ENCODE measurements around the gene TNRC6C. TPM values are rescaled to one million over a fixed set of nuclear protein-coding genes. Genes with fewer than 3 reads are reported as not detected.
"Not testable (repeated sequence)": the region's sequence is repeated elsewhere in the genome, so short reads cannot be mapped to it uniquely, and the experiment has no call there.

The TNRC6C gene
- total RNA-seq, 4 donors from 2014 or later: 15.8 to 30.3 (median 27.7) TPM

DNA sequence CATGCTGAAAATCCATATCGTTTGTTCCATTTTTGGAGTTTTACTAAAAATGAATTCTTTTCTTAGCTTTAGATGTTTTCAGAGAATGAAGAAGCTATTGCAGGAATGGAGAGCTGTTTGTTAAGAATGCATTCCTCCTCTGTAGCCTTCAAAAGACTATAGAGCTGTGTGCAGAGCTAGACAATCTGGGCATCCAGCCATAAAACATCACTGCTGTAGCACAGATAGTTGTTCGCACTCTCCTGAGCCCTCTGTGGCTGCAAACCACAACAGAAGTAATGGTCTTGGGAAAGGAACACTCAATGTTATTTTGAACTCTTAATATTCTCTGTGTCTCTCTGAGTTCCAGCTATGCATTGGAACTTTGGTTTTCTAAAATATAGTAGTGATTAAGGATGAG is 4.9 kb downstream of the TNRC6C start:
- Histone ChIP-seq H3K4me1 (peaks cover 28 to 85% (median 33%) of the 10 kb centered on the region in 3 donors), H3K36me3 (no peaks in the 10 kb centered on the region), H3K4me3 (no peak overlapping the region), H3K9me3 (no peaks in the 10 kb centered on the region), H3K27ac (peak overlapping the region in 3 of 4 donors; percentile 30 to 60 (median 59)), H3K27me3 (no peaks in the 10 kb centered on the region)
- ATAC-seq: no peak
- WGBS, 2 donors (ENCODE audit: low coverage in 1 of 2): 4 to 9% methylated on average over 2 of the region's 2 CpGs
- TF ChIP-seq, protein P1, sequence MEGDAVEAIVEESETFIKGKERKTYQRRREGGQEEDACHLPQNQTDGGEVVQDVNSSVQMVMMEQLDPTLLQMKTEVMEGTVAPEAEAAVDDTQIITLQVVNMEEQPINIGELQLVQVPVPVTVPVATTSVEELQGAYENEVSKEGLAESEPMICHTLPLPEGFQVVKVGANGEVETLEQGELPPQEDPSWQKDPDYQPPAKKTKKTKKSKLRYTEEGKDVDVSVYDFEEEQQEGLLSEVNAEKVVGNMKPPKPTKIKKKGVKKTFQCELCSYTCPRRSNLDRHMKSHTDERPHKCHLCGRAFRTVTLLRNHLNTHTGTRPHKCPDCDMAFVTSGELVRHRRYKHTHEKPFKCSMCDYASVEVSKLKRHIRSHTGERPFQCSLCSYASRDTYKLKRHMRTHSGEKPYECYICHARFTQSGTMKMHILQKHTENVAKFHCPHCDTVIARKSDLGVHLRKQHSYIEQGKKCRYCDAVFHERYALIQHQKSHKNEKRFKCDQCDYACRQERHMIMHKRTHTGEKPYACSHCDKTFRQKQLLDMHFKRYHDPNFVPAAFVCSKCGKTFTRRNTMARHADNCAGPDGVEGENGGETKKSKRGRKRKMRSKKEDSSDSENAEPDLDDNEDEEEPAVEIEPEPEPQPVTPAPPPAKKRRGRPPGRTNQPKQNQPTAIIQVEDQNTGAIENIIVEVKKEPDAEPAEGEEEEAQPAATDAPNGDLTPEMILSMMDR (IDR thresholded peaks at IDR 0.05): no peak
- TF ChIP-seq EP300 (IDR thresholded peaks at IDR 0.05) (no peak), POLR2A (IDR thresholded peaks at IDR 0.05) (no peak)

DNA sequence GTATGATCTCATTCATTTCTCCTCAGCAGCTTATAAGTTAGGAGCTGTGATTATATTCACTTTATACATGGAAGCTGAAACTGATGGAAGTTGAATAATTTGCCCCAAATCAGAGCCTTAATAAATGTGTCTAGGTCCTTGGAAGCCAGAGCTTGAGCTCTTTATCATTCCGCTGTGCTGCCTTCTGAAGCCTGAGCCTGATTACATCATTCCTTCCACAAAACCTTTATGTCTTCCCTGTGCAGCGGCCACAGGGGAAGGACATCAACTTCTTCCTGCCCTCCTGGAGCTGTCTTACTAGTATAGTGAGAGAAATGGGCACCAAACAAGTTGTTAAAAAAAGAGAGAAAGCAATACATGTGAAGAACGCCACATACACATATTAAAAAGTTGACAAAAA is 6.8 kb downstream of the TNRC6C start:
- Histone ChIP-seq H3K27me3 (no peaks in the 10 kb centered on the region), H3K27ac (peak overlapping the region in 2 of 4 donors; percentile 2 to 59), H3K9me3 (no peaks in the 10 kb centered on the region), H3K36me3 (no peaks in the 10 kb centered on the region), H3K4me3 (no peak overlapping the region), H3K4me1 (peaks cover 28 to 99% (median 33%) of the 10 kb centered on the region in 3 donors)
- ATAC-seq: no peak
- no peak for TF ChIP-seq POLR2AphosphoS5 (IDR thresholded peaks at IDR 0.05)
- TF ChIP-seq, protein P1 (IDR thresholded peaks at IDR 0.05): no peak
- no peak for TF ChIP-seq POLR2A (IDR thresholded peaks at IDR 0.05)
- TF ChIP-seq EP300 (IDR thresholded peaks at IDR 0.05): no peak
- WGBS, 2 donors (ENCODE audit: low coverage in 1 of 2): 40 to 84% methylated on average over 3 of the region's 3 CpGs

DNA sequence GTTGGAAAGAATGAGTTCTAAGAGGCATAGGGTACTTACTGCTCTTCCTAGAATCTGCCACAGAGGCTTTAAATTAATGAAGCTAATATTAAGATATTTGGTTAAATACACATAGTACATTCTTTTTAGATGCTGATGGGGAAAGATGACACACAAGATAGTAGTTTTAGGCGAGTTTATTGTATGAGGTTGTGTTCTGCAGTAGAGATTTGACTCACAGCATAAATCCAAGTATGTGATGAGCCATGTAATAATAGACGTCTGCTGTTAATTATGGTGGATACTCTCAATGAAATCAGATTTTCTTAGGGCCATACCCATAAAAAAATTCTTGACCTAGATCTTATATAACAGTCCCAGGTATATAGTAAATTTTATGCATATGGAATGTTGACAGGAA is 8.0 kb downstream of the TNRC6C start:
- peaks cover 23 to 99% (median 30%) of the 10 kb centered on the region in 3 donors for H3K4me1 ChIP-seq
- H3K27ac ChIP-seq: no peak overlapping the region
- H3K9me3 ChIP-seq: no peaks in the 10 kb centered on the region
- ATAC-seq: no peak
- no peaks in the 10 kb centered on the region for H3K36me3 ChIP-seq
- H3K27me3 ChIP-seq: no peaks in the 10 kb centered on the region
- no peak overlapping the region for H3K4me3 ChIP-seq
- TF ChIP-seq, protein P1 (IDR thresholded peaks at IDR 0.05): no peak
- TF ChIP-seq EP300 (IDR thresholded peaks at IDR 0.05): no peak
- no peak for TF ChIP-seq POLR2A (IDR thresholded peaks at IDR 0.05)
- no peak for TF ChIP-seq POLR2AphosphoS5 (IDR thresholded peaks at IDR 0.05)
- 63 to 79% methylated on average over 2 of the region's 2 CpGs for WGBS, 2 donors (ENCODE audit: low coverage in 1 of 2)

DNA sequence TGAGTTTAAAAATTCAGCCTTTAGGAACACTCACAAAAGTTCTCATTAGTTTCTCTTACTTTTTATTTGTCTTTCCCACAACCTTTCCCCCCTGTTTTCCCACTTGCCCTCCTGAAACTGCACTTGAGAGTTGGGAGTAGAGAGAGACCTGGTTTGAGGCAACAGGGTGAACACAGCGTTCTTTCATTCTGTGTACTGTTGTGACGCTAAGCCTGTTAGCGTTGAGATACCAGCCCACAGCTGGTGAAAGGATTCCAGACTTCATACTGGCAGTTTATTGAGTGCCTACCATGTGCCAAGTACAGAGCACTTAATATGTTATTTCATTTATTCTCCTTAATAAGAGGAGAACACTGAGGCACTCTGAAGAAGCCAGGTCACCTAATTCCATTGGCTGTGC is 10.3 kb downstream of the TNRC6C start:
- H3K9me3 ChIP-seq: no peaks in the 10 kb centered on the region
- H3K27me3 ChIP-seq: no peaks in the 10 kb centered on the region
- no peak overlapping the region for H3K4me3 ChIP-seq
- ATAC-seq: no peak
- H3K4me1 ChIP-seq: peaks cover 12 to 85% (median 14%) of the 10 kb centered on the region in 3 donors
- H3K27ac ChIP-seq: peak overlapping the region in 1 of 4 donors; percentile 12
- TF ChIP-seq POLR2AphosphoS5 (IDR thresholded peaks at IDR 0.05): no peak
- TF ChIP-seq EP300 (IDR thresholded peaks at IDR 0.05): no peak
- TF ChIP-seq, protein P1 (IDR thresholded peaks at IDR 0.05): no peak
- TF ChIP-seq POLR2A (IDR thresholded peaks at IDR 0.05): no peak
- 85 to 95% methylated on average over 3 of the region's 3 CpGs for WGBS, 2 donors (ENCODE audit: low coverage in 1 of 2)
- H3K36me3 ChIP-seq: no peaks in the 10 kb centered on the region

DNA sequence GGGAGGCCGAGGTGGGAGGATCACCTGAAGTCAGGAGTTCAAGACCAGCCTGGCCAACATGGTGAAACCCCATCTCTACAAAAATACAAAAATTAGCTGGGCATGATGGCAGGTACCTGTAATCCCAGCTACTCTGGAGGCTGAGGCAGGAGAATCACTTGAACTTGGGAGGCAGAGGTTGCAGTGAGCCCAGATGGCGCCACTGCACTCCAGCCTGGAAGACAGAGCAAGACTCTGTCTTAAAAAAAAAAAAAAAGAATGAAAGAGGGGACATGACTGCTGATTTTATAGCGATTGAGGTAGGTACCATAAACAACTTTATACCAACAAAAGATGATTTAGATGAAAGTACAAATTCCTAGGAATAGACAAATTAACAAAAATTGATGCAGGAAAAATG is 13.8 kb downstream of the TNRC6C start:
- H3K9me3 ChIP-seq, ATAC-seq, H3K27ac ChIP-seq, H3K4me3 ChIP-seq, H3K27me3 ChIP-seq, H3K36me3 ChIP-seq: not testable (repeated sequence)
- WGBS, 2 donors (ENCODE audit: low coverage in 1 of 2): 86 to 94% methylated on average over 3 of the region's 3 CpGs
- peaks cover 0 to 70% (median 3%) of the 10 kb centered on the region in 3 donors for H3K4me1 ChIP-seq
